SW 1271 (cell line): ENCODE measurements around the gene TNS3.
"Not testable (repeated sequence)": the region's sequence is repeated elsewhere in the genome, so short reads cannot be mapped to it uniquely, and the experiment has no call there.

Source experiments
- DNase-seq, 2 experiments: peaks; one replicate each; lab custom pipeline; 2025; lab: John Stamatoyannopoulos, UW

Gene TNS3

DNA sequence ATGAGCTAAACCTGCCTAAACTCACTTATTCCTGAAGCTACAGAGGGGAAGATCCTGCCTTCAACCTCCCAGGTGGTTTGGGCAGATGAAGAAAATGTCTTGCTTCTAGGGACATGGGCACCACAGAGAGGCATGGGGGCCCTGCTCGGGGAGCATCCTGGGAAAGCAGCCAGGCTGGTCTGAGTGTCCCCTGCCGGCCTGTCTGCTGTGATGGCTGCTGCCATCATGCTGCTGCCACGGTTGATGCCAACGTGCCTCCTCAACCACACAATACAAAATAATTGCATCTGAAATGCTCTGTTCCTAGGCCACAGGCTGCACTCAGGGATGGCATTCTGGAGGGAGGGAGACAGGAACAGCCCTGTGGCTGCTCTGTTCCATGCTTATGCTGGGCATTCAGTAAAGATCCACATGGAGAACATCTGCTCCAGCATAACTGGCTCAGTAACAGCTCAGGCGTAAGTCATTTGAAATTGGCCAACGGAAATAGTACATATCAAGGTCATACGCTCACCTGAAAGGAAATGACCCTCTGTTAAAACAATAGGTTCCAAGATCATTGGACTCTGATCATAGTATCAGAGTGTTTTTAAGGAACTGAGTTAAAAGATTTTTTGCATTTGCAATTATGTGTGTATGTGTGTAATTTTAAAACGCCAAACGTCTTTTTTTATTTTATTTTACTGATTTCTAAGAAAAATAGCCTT lies 299.0 kb downstream of the TNS3 start:
- DNase-seq, result no peak

DNA sequence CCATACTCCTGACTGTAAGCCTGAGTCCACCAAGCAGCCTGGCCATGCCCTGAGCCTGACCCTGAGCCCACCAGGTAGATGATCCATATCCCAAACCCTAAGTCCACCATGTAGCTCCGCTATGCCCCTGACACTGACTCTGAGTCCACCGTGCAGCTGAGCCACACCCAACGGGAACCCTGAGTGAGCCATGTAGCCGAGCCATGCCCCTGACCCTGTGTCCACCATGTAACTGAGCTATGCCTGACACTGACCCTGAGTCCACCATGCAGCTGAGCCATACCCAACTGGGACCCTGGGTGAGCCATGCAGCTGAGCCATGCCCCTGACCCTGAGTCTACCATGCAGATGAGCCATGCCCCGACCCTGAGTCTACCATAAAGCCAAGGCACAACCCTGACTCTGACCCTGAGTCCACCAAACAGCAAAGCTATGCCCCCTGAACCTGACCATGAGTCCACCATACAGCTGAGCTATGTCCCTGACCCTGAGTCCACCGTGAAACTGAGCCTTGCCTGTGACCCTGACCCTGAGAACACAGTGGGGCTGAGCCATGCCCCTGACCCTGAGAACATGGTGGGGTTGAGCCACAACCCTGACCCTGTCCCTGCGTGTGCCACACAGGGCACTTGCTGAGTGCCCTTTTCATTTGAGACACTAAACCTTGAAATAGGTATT lies 299.8 kb downstream of the TNS3 start:
- no peak for DNase-seq

DNA sequence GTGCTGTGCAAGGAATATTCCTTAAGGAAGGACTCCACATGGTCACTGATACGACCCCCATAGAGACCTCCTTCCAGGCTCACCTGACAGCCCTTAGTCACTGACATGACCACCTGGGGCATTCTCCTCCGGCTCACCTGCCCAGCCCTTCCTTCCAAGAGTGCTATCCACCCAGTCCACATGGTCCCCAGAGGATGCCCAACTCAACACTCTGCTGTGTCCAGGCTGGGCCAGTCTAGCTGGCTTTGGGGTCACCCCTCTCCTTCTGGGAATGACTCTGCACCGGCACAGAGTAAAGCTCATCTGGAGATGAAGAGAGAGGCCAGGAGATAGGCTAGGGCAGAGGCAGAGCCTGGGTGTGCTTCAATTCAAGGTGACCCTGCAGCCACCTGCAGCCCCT lies 300.8 kb downstream of the TNS3 start:
- no peak for DNase-seq

- no peak for DNase-seq
These were observed 301.8 kb downstream of the TNS3 start for GRCh38 chr7:47280114-47280513.

GRCh38 chr7:47278043-47278442 lies 303.9 kb downstream of the TNS3 start:
- no peak for DNase-seq

- DNase-seq, result no peak
These were observed 304.6 kb downstream of the TNS3 start for GRCh38 chr7:47277321-47277781.

DNA sequence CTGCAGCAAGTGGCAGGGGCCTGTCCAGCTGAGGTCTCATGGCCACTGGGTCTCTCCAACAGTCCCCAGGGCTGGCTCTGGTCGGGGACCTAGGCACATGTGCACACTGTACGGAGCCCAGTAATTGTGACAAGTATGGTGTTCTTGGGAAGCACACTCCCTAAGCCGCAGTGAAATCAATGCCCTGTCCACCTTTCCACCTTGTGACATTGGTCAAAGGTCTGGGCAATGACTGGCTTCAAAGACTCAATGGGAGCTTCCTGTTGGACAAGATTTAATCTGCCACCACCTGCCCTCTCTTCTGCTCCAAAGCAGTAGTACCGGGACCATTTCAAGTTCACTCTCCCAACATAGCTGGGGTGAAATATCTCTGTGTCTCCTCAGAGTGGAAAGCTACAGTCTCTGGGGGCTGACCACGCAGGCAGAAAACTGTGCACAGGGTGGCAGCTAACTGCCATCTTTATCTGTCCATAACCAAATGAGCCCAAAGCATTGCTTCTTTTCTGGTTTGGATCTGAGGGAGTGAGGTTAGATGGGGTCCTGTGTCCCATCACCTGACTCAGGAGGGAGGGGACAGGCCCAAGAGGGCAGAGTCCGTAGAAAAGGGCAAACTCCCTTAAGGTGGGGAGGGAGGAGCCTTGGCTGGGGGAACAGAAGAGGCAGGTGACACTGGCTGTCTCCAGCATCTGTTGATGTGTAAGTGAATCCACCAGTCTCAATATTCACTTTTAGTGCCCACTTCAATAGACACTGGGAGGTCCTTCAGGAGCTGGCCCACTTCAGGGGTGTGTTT lies 307.7 kb downstream of the TNS3 start:
- no peak for DNase-seq

DNA sequence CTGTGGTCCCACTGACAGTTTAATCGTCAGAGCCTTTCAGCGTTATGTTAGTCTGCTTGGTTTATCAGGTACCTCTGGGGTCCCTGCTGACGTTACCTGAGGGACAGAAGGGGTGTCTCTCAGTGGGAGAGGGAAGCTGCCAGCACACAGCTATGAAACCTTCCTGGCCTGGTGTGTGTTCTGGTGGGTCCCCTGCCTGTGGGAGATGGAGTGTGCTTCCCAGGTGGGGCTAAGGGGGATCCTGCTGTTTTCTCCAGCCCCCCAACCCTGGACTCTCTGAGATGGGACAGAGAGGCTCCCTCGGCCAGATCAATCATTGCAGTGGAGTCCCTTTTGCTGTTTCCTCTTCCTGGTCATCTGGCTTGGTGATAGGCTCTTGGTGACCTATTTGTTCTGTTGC lies 308.8 kb downstream of the TNS3 start:
- no peak for DNase-seq

- no peak for DNase-seq
These were observed 310.2 kb downstream of the TNS3 start for GRCh38 chr7:47271749-47272148.

DNA sequence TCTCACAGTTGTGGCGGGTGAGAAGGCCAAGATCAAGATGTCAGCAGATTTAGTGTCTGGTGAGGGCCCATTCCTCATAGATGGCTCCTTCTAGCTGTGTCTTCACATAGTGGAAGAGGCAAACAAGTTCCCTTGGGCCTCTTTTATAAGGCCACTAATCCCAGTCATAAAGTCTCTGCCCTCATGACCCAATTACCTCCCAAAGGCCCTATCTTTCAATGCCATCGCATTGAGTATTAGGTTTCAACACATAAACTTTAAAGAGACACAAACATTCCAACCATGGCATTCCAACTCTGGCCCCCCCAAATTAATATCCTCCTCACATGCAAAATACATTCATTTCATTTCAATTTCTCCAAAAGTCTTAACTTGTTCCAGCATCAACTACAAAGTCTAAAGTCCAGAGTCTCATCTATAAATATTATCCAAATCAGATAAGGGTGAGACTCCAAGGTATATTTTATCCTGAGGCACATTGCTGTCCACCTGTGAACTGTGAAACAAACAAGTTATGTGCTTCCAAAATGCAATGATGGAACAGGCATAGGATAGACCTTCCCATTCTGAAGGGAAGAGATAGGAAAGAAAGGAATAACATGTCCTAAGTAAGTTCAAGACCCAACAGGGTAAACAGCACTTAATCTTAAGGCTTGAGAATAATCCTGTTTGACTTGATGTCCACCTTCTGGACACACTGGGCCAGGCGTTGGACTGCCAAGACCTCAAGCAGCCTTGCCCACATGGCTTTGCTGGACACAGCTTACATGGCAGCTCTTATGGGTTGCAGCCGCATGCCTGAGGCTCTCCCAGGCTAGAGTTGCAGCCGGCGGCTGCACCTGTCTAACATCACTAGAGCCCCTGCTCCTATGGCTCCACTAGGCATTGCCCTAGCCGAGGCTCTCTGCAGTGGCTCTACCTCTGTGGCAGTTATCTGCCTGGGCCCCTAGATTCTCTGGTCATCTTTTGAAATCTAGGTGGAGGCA lies 312.8 kb downstream of the TNS3 start:
- DNase-seq, result no peak

DNA sequence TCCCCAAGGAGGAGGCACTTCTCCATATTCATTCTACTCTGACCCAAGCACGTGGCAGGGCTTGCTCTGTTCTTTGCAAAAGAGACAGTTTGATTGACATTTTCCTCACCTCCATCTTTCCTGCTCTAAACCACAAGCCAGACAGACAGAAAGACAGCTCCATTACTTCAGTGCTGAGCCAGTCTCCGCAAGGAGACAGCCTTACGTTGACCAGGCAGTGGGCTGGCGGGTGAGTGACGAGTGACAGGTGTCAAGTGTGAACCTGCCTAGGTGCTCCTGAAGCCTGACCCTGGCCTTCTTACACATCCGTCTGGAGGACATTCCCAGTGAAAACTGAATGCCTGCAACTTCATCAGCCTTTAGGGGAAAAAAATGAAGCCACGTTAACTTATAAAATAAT lies 314.6 kb downstream of the TNS3 start:
- no peak for DNase-seq

DNA sequence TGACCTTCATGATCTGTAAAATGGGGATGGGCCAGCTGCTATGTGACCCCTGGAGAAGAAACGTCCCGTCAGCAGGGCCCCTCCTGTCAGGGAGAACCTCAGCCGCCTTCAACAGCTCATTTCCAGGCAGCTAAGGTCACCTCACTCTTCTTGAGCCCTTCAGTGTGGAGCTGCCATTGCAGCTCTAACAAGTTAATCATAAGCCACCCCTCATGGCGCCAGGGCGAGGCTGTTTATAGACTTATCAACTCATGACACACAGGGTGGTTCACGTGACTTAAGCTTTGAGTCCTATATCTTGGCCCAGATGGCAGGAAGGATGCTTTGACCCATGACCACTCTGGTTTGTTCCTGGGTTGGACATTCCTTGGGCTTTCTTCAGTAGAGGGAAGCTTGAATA lies 315.1 kb downstream of the TNS3 start:
- no peak for DNase-seq

DNA sequence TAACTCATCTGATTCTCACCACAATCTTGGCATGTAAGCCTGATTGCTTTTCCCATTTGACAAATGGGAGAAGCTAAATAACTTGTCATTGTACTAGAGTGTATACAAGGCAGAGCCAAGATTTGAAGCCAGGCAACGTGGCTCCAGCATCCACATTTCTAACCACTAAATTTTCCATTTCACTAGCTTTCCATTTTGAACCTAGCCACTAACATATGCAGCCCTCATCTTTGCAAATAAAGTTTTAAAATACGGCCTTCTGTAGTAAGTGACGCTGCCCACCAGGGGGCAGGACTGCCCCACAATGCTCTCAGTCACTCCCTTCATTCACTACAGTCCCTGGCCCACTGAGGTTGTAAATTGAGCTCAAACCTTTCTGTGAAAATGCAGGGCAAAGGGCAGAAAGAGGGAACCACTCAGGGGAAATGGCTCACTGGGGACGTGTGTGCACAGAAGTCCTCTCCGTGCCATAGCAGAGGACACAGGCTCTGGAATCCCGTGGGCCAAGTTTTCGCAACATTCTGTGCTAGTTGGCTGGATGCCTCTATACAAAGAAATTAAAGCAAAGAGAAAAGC lies 315.7 kb downstream of the TNS3 start:
- peak in 1 of 2 experiments; percentile 53 for DNase-seq

- DNase-seq, result no peak
These were observed 316.3 kb downstream of the TNS3 start for GRCh38 chr7:47265621-47266020.

- no peak for DNase-seq
These were observed 317.8 kb downstream of the TNS3 start for GRCh38 chr7:47264021-47264651.

- no peak for DNase-seq
These were observed 319.0 kb downstream of the TNS3 start for GRCh38 chr7:47262881-47263280.

DNA sequence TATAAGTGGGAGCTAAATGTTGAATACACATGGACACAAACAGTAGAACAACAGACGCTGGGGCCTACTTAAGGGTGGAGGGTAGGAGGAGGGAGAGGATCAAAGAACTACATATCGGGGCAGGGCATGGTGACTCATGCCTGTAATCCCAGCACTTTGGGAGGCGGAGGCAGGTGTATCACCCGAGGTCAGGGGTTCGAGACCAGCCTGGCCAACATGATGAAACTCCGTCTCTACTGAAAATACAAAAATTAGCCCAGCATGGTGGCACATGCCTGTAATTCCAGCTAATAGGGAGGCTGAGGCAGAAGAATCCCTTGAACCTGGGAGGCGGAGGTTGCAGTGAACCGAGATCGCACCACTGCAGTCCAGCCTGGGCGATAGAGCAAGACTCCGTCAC lies 319.8 kb downstream of the TNS3 start:
- DNase-seq, result not testable (repeated sequence)

GRCh38 chr7:47260270-47260669 lies 321.6 kb downstream of the TNS3 start:
- DNase-seq, result no peak

DNA sequence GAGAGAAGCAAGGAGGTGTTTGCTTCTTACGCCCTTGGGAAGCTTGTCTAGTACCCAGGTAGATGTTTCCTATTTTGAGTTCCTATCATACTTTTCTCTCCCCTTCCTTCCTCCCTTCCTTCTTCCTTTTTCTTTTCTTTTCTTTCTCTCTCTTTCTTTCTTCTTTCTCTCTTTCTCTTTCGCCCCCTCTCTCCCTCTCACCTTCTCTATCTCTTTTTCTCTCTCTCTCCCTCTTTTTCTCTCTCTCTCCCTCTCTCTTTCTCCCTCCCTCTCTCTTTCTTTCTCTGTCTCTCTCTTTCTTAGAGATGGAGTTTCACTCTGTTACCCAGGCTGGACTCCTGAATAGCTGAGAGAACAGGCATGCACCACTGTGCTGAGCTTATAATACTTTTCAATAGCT lies 322.2 kb downstream of the TNS3 start:
- DNase-seq, result no peak

DNA sequence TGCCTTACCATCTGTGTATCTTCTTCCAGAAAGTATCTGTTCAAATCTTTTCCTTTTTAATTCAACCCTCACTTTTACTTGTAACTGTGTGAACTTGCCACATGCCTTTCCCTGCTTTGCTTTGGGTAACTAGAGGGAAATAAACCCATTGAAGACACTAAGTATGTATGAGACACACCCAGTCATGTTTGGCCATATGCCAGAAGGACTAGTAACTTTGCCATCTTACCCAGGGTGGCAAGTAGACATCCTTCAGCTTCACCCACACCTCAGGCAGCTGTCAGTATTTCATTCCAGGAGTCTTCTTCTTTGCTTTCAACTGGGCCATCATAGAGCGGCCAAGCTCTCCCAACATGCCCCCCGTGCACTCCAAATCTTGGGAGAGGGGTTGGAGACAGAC lies 323.1 kb downstream of the TNS3 start:
- DNase-seq, result no peak

GRCh38 chr7:47256016-47256415 lies 325.9 kb downstream of the TNS3 start:
- DNase-seq, result no peak
